Activated T-cell treated with anti-CD3 and anti-CD28 coated beads for 1 hour (primary cell): Measurements from ENCODE around the gene GRK4.

Experiments
- DNase-seq: peaks from one replicate; pipeline ENCODE4 v3.0.0-alpha.2; 2020; ENCODE audit warnings: low read depth

Gene GRK4

GRCh38 chr4:3073158-3074077 is 110.0 kb downstream of the GRK4 start:
- DNase-seq = no peak

- peak; percentile 98 for DNase-seq
These were observed 110.9 kb downstream of the GRK4 start, which contains the start of the genes HTT and HTT-AS for GRCh38 chr4:3074078-3074845. Gene HTT (plus strand): TSS chr4:3074681. CDS start chr4:3074826, 145 bp downstream. Gene HTT-AS (minus strand): TSS chr4:3074538.

- peak; percentile 5 for DNase-seq
These were observed 111.7 kb downstream of the GRK4 start for GRCh38 chr4:3074846-3075651.

GRCh38 chr4:3075652-3075981 is 112.2 kb downstream of the GRK4 start:
- no peak for DNase-seq

GRCh38 chr4:3077796-3078195 is 114.4 kb downstream of the GRK4 start:
- no peak for DNase-seq

- DNase-seq = no peak
These were observed 116.3 kb downstream of the GRK4 start for GRCh38 chr4:3079694-3080123.

GRCh38 chr4:3082925-3083515 is 119.6 kb downstream of the GRK4 start:
- DNase-seq = no peak

- no peak for DNase-seq
These were observed 120.4 kb downstream of the GRK4 start for GRCh38 chr4:3083732-3084131.

- DNase-seq = no peak
These were observed 122.7 kb downstream of the GRK4 start for GRCh38 chr4:3085948-3086670.

GRCh38 chr4:3087115-3087797 is 123.9 kb downstream of the GRK4 start:
- no peak for DNase-seq
